Measurements from ENCODE around the gene ARPC1A.
"Not testable (repeated sequence)": the region's sequence is repeated elsewhere in the genome, so short reads cannot be mapped to it uniquely, and the experiment has no call there.

ARPC1A gene

GRCh38 chr7:99352247-99352646 lies 26.5 kb downstream of the ARPC1A start:
- no peak overlapping the region for H3K27ac ChIP-seq
- no peak for TF ChIP-seq ZFX (IDR thresholded peaks at IDR 0.05)
- TF ChIP-seq, protein P1, sequence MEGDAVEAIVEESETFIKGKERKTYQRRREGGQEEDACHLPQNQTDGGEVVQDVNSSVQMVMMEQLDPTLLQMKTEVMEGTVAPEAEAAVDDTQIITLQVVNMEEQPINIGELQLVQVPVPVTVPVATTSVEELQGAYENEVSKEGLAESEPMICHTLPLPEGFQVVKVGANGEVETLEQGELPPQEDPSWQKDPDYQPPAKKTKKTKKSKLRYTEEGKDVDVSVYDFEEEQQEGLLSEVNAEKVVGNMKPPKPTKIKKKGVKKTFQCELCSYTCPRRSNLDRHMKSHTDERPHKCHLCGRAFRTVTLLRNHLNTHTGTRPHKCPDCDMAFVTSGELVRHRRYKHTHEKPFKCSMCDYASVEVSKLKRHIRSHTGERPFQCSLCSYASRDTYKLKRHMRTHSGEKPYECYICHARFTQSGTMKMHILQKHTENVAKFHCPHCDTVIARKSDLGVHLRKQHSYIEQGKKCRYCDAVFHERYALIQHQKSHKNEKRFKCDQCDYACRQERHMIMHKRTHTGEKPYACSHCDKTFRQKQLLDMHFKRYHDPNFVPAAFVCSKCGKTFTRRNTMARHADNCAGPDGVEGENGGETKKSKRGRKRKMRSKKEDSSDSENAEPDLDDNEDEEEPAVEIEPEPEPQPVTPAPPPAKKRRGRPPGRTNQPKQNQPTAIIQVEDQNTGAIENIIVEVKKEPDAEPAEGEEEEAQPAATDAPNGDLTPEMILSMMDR (conservative IDR thresholded peaks at IDR 0.05): no peak

DNA sequence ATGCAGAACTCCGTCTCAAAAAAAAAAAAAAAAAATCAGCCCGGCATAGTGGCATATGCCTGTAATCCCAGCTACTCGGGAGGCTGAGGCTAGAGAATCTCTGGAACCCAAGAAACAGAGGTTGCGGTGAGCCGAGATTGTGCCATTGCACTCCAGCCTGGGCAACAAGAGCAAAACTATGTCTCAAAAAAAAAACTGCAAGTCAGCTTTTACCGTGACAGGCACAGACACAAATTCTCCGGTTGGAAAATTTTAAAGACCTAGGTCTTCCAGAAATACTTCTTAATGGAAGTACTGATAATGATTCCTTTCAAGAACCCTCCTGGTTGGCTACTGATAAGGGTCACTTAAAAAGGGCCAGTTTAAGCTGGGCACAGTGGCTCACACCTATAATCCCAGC lies 29.4 kb downstream of the ARPC1A start:
- no peak overlapping the region for H3K27ac ChIP-seq
- TF ChIP-seq, protein P1 (conservative IDR thresholded peaks at IDR 0.05): no peak

- no peak overlapping the region for H3K27ac ChIP-seq
- TF ChIP-seq ZFX (IDR thresholded peaks at IDR 0.05): no peak
- TF ChIP-seq, protein P1 (conservative IDR thresholded peaks at IDR 0.05): no peak
Measured at GRCh38 chr7:99357701-99358490, 32.2 kb downstream of the ARPC1A start.

GRCh38 chr7:99358521-99358920 lies 32.8 kb downstream of the ARPC1A start:
- not testable (repeated sequence) for H3K27ac ChIP-seq

DNA sequence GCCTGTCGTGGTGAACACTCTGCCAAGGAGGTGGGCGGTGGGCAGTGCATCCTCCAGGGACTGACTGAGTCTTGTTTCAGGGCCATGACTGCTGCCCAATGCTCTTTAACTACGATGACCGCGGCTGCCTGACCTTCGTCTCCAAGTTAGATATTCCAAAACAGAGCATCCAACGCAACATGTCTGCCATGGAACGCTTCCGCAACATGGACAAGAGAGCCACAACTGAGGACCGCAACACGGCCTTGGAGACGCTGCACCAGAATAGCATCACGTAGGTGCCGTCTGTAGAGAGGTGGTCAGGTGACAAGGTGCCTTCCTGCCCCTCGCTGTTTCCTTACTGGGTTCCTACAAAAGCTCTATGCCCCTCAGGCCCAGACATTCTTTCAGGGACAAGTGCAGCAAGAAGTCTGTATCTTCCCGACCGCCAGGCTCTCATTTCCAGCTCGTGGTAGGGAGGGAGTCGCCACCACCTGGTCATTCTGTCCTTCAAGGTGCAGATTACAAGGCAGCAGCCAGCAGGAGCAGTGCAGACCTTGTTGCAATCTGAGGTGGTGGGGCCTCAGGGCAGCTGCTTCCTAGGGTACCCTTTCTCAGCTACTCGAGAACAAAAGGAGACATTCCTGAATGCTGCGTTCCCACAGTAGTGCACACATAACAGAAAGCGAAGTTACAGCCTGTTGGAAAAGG lies 33.9 kb downstream of the ARPC1A start:
- TF ChIP-seq, protein P1 (conservative IDR thresholded peaks at IDR 0.05): no peak
- H3K27ac ChIP-seq: no peak overlapping the region

- H3K27ac ChIP-seq: no peak overlapping the region
- TF ChIP-seq, protein P1 (conservative IDR thresholded peaks at IDR 0.05): no peak
- TF ChIP-seq ZFX (IDR thresholded peaks at IDR 0.05): no peak
Measured at GRCh38 chr7:99362801-99363200, 37.1 kb downstream of the ARPC1A start.

DNA sequence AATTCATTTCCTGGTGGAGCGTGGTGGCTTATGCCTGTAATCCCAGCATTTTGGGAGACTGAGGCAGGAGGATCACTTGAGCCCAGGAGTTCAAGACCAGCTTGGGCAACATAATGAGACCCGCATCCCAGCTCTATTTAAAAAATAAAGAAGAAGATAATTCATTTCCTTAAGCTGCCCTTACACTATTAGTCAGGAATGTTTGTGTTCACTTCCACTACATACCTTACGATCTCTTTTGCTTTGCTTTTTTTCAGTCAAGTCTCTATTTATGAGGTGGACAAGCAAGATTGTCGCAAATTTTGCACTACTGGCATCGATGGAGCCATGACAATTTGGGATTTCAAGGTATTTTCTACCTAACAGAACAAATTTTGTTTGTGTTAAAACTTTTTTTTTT lies 37.6 kb downstream of the ARPC1A start:
- TF ChIP-seq, protein P1 (conservative IDR thresholded peaks at IDR 0.05): no peak
- no peak for TF ChIP-seq ZFX (IDR thresholded peaks at IDR 0.05)
- no peak overlapping the region for H3K27ac ChIP-seq
